Astrocyte of the hippocampus (primary cell): Measurements from ENCODE around the gene SYNJ1.
A peak's percentile ranks its signal among the peaks of the same experiment; 100 is the strongest.
"Not testable (repeated sequence)": the region's sequence is repeated elsewhere in the genome, so short reads cannot be mapped to it uniquely, and the experiment has no call there.

Source experiments
- DNase-seq: peaks from one replicate; pipeline ENCODE4 v3.0.0; 2011; ENCODE audit warnings: low read depth, low spot score

Gene SYNJ1

GRCh38 chr21:32690085-32690484 is 37.7 kb downstream of the SYNJ1 start:
- DNase-seq, result no peak

- DNase-seq, result no peak
These were observed 40.0 kb downstream of the SYNJ1 start for GRCh38 chr21:32687643-32688345.

GRCh38 chr21:32682696-32683474 is 44.9 kb downstream of the SYNJ1 start:
- no peak for DNase-seq

GRCh38 chr21:32674731-32675130 is 53.1 kb downstream of the SYNJ1 start:
- DNase-seq, result no peak

GRCh38 chr21:32674038-32674437 is 53.8 kb downstream of the SYNJ1 start:
- no peak for DNase-seq

- no peak for DNase-seq
These were observed 61.6 kb downstream of the SYNJ1 start for GRCh38 chr21:32666258-32666657.

GRCh38 chr21:32664095-32664494 is 63.7 kb downstream of the SYNJ1 start:
- DNase-seq, result not testable (repeated sequence)

- DNase-seq, result not testable (repeated sequence)
These were observed 65.8 kb downstream of the SYNJ1 start for GRCh38 chr21:32661981-32662380.

GRCh38 chr21:32661026-32661782 is 66.6 kb downstream of the SYNJ1 start:
- DNase-seq, result not testable (repeated sequence)

- DNase-seq, result no peak
These were observed 69.3 kb downstream of the SYNJ1 start for GRCh38 chr21:32658524-32658923.

- peak; percentile 49 for DNase-seq
These were observed 74.4 kb downstream of the SYNJ1 start for GRCh38 chr21:32653326-32653901.

- no peak for DNase-seq
These were observed 79.6 kb downstream of the SYNJ1 start for GRCh38 chr21:32648165-32648564.

- no peak for DNase-seq
These were observed 82.3 kb downstream of the SYNJ1 start for GRCh38 chr21:32645261-32646182.

- no peak for DNase-seq
These were observed 85.8 kb downstream of the SYNJ1 start for GRCh38 chr21:32641710-32642698.

- DNase-seq, result peak; percentile 29
These were observed 101.1 kb downstream of the SYNJ1 start for GRCh38 chr21:32626621-32627196.

GRCh38 chr21:32618218-32618617 is 109.6 kb downstream of the SYNJ1 start:
- DNase-seq, result not testable (repeated sequence)

- DNase-seq, result no peak
These were observed 114.3 kb downstream of the SYNJ1 start for GRCh38 chr21:32613436-32614043.

GRCh38 chr21:32612999-32613337 is 114.8 kb downstream of the SYNJ1 start:
- DNase-seq, result no peak
